HG03558 (cell line): ENCODE measurements around the gene ZBTB25.
"Not testable (repeated sequence)": the region's sequence is repeated elsewhere in the genome, so short reads cannot be mapped to it uniquely, and the experiment has no call there.

ENCODE experiments used
- ATAC-seq: cut with Tn5 transposase; IDR thresholded peaks from one replicate; pipeline ENCODE4 v1.9.1; 2021; ENCODE audit warnings: moderate number of reproducible peaks; ENCODE audit not compliant: unreplicated experiment; ENCODE audit errors: extremely low read depth

Gene ZBTB25

DNA sequence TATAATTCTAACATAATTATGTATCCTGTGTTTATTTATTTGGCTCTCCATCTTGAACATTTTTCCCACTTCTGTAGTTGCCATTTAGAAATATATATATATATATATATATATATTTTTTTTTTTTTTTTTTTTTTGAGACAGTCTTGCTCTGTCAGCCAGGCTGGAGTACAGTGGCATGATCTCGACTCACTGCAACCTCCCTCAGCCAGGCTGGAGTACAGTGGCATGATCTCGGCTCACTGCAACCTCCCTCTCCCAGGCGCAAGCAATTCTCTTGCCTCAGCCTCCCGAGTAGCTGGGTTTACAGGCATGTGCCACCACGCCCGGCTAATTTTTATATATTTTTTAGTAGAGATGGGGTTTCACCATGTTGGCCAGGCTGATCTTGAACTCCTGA, 14.0 kb upstream of the ZBTB25 start:
- not testable (repeated sequence) for ATAC-seq

DNA sequence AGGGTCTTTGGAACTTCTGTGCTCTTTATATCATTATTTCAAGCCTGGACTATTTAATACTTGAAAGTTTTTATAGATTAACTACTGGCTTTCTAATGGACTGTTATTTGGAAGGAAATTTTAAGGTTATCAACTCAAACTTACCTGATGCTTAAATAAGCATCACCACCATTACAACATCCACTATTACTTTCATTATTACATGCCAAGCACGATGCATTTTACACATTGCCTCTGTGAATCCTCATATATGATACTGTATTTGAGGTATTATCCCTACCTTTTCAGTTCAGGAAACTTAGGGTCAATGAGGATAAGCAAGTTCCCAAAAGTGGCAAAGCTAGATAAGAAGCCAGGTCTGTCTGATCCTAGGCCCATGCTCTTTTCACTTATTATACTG, 13.3 kb upstream of the ZBTB25 start:
- no peak for ATAC-seq

DNA sequence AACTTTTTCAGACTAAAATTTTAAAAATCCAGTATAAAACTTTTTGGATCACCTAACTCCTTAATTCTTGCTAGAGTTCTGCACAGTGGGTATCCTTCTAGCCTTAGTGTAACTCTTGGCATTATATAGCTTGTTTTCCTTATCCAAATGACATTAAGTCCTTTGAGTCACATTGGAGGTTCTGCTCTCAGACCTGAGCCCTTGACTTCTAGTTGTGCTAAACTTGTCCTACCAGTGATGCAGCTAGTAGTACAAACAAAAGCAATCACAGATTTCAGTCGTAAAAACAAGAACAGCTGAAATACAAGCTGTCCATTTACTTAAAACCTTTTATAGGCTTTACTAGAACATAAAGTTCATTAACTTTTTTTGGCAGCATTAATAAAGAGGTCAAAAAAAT, 11.4 kb upstream of the ZBTB25 start:
- no peak for ATAC-seq

GRCh38 chr14:64513271-64513670, 9.6 kb upstream of the ZBTB25 start:
- ATAC-seq: no peak

DNA sequence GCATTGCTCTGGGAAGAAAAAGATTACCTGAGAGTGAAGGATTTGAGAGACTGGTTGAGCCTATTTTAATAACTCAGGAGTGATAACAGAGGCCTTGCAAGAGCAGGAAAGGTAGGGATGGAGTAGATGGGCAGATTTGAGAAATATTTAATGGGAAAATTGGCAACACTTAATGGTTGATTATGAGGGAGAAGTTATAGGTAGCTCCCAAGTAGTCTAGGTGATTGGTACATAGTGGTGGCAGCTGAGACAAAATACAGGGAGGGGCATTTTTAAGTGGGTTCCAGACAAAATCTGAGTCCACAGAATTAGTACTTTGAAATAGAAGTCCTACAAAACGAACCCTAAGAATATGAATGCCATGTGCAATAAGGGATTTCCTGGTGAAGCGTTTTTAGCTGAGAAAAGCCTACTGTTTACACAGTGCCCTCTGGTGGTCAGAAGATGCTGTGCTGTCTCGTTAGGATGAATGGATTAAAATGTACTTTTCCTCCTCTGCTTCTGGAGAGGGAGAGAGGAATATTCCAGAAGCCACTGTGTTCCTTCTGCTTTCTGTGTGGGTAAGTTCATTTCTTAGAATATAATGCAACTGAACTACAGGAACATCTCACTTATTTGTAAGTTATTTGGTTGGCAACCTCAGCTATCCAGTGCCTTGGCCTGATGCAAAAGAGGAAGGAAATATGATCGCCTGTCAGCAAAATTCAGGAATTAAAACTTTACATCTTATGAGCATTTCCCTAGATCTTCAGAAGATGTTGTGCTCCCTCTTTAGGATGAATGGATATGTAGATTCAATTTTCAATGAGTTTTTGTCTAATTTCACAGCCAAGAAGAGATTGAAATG, 7.4 kb upstream of the ZBTB25 start:
- no peak for ATAC-seq

DNA sequence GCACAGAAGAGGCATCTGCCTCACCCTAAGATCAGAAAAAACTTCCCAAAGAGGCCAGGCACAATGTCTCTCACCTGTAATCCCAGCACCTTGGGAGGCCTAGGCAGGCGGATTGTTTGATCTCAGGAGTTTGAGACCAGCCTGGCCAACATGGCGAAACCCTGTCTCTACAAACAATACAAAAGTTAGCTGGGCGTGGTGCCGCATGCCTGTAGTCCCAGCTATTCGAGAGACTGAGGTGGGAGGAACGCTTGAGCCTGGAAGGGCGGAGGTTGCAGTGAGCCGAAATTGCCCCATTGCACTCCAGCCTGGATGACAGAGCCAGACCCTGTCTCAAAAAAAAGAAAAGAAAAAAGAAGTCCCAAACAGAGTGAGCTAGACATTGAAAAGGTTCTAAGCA, 5.4 kb upstream of the ZBTB25 start:
- no peak for ATAC-seq

GRCh38 chr14:64508215-64508776, 4.7 kb upstream of the ZBTB25 start:
- no peak for ATAC-seq

DNA sequence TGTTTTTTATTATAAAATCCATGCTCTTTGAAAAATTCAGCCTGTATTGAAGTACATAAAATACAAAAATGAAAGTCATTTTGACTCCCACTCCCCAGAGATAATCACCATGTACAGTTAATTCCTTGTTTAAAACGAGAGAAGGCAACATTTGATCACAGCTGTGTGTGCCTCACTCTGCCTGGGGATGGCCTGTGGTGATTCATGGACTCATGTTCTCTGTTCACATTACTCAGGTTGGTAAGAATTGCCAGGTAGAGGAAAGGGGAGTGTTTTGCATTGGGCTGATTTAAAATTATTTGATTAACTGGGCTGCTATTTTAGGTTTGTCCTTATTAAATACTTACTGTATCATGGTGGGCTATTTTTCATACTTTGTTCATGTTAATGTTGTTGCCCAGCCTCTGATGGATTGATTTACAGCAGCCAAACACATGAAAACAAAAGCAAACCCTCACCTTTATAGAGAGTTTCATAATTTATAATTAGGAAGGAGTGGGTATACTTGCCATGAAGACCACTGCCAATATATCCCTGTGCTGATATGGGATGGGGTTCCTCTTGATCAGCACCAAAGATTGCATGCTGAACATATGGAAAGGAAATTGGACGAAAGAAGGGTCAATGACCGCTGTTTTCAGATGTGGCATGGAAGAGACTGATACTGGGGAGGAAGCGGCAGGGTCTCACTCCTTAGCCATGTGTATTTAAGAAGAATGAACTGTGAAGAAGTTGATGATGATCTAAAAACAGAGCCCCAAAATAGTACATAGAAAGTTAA, 3.9 kb upstream of the ZBTB25 start:
- ATAC-seq: no peak

DNA sequence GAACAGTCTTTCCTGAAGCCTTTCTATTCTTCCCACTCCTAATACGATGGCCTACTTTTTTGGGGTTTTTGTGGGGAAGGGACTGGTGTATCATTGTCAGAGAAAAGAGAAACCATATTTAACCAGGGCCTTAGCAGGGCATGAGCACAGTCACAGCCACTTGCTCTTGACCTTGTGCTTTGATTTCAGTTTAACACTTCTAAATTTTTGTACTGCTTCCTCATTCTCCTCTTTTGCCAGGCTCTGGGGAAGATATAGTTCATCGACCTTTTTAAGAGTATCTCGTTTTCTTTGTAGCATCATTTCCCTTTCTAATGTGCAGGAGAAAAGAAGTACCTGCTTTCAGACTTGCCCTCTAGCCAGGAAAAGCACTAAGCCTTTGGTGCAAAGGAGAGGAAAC, 3.1 kb upstream of the ZBTB25 start:
- no peak for ATAC-seq

DNA sequence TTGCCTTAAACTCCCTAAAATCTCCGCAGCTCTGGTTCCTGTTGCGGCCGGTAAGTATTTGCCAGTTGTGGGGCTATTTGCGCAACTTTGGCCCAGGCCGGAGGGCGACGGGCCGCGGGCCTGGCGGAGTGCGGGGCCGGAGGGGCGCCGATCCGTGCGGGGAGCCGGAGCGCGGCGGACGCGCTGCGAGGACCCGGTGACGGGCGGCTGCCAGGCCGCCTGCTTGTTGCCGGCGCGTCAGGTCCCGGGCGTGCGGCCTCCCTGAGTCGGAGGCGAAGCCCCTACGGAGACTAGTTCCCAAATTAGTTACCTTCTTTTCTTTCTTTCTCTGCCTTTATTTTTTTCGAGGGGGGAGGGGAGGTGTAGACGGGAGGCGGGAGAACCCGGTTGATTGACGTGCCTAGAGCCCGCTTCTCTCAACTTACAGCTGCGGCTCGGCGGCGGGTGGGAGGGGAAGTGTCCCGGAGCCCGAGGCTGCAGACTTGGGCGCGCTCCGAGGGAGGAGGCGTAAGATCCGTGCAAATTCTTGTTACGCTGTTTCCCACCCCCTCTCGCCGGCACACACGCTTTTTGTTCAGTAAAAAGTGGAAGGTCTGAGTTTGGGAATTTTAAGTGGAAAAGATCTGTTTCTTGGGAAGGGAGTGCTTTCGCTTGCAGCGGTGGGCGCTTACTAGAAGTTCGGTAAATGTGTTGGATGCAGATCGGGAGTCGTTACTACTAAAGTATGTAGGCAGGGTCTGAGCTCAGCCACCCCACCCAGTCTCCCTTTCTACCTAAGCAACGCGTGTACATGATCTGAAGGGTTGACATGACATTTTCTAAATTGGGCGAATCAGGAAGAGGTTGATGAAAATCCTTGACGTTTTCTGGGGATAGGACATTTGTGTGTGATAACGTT, 1.5 kb upstream of the ZBTB25 start:
- no peak for ATAC-seq

DNA sequence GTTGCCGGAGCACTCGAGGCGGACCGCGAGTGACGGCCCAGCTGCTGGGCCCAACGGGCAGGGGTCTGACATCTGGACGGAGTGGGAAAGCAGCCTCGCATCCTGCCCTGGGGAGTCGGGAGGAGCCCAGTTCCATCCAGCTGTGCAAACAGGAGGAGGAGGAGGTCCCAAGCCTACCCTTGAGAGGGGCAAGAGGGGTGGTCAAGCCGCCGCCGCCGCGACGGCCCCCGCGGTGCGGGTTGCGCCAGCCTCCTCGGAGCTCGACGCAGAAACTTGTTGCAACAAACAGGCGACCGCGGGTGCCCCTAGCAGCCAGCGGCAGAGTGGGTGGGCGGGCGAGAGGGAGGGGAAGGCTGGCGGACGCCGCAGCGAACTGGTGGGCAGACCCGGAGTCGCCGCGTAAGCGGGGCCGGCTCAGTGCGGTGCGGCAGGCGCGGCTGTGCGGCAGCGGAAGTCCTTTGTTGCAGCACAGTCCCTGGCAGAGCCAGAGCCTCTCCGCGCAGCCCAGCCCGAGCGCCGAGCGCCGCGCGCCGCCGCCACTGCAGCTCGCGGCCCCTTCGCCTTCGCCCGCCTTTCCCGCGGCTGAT, 765 bp upstream of the ZBTB25 start, which contains the start of gene ZBTB1:
Gene ZBTB1 (plus strand): TSS at position 461 of the 587 bp plus-strand sequence. CDS start 16,735 bp downstream, outside the sequence.
- no peak for ATAC-seq

DNA sequence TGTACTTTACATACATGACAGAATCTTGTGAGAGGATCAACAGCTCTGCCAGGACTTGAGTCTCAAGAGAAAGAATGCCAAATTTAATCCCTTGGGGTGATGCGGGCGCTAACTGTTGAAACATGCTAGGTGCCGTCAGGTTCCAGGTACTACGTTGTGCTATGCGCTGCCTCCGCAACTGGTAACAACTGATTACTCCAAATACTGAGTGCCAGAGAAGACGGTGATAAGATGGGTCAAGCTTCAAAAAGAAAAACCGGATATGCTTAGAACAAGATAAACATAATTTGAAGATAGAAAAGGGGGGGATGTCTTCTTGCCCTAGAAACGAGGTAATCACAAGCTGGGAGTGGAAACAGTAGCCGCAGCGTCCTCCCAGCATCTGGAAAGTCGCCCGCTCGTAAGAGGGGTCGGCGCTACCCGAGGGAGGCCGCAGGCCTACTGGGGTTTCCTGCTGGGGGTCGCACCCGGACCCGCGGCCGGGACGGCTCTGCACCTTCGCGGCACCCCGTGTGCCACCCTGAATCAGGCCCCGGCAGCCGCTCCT, 678 bp downstream of the ZBTB25 start:
- no peak for ATAC-seq

GRCh38 chr14:64502456-64502855, 1.2 kb downstream of the ZBTB25 start:
- ATAC-seq: no peak

- ATAC-seq: no peak
Measured at GRCh38 chr14:64501411-64502171, 2.0 kb downstream of the ZBTB25 start.

DNA sequence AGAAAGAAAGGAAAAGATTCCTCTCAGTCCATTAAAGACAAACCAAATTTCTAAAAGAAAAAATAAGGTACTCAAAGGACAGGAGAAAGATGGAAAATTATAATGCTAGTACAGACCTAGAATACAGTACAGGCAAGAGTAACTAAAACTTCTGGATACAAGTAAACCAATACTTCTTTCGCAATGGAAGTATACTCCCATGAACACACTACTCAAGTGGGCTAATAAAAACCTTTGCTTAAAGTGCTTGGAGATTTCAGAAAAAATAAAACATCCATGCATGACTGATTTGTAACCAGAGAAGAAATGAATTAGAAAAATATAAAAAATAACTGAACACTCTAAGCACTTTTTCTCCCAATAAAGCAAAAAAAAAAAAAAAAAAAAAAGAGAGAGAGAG, 3.5 kb downstream of the ZBTB25 start:
- ATAC-seq: no peak

DNA sequence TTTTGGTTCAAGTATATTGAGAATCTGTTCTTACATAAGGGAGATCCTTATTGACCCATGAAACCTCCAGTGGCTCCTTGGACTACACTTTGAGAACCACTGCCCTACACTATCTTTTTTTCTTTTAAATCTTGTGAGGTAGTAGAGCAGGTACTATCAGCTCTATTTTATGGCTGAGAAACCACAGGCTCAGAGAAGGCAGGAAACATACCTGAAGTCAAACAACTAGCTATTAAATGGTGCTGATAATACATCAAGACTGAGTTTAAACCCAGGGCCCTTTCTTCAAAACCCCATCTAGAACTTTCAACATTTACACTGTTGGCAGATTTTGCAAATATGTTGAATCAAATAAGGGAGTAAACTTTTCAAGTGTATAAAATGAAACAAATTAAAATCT, 6.9 kb downstream of the ZBTB25 start:
- no peak for ATAC-seq

DNA sequence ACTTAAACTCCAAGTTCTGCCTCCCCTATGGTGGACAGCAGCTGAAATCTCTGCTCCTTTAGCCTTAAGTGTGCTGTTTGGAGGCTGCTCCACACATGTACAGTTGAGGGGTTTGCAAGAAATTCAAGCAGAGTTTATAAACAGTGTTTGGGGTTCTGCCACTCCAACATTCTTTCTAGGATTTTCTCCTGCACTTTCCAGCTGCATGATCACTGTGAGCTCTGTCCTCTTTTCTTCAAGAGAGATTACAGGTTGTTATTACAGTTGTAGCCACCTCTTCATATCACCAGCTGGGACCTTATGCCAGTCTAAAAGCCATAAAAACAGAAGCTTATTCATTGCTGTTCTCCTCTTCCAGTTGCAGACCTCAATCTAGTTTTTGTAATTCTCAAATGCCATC, 8.4 kb downstream of the ZBTB25 start:
- no peak for ATAC-seq

- no peak for ATAC-seq
Measured at GRCh38 chr14:64493455-64493854, 10.2 kb downstream of the ZBTB25 start.

DNA sequence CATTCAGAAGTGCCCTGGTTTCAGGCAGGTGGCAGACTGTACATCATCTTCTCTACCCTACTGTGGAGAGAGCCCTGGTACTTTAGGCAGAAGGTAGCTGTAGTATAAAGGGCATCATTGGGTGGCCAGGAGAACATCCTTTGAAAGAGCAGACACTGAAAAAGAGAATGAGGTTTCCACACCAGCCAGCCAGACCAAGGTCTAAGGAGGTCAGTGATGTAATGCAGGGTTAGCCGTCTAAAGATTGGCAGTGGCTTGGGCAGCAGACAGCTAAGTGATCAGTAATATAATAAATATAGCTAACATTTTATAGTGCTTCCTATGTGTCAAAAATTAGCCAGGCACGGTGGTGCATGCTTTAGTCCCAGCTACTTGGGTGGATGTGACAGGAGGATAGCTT, 12.0 kb downstream of the ZBTB25 start:
- no peak for ATAC-seq
